ENCODE measurements around the gene DIS3L. TPM values are rescaled to one million over a fixed set of nuclear protein-coding genes. Genes with fewer than 3 reads are reported as not detected.

DIS3L gene
- total and polyA plus RNA-seq, 2 of the 13 experiments (the other 11 are each of a cell fraction or from before 2014, with no cell fraction given): 21.0 to 50.5 TPM

DNA sequence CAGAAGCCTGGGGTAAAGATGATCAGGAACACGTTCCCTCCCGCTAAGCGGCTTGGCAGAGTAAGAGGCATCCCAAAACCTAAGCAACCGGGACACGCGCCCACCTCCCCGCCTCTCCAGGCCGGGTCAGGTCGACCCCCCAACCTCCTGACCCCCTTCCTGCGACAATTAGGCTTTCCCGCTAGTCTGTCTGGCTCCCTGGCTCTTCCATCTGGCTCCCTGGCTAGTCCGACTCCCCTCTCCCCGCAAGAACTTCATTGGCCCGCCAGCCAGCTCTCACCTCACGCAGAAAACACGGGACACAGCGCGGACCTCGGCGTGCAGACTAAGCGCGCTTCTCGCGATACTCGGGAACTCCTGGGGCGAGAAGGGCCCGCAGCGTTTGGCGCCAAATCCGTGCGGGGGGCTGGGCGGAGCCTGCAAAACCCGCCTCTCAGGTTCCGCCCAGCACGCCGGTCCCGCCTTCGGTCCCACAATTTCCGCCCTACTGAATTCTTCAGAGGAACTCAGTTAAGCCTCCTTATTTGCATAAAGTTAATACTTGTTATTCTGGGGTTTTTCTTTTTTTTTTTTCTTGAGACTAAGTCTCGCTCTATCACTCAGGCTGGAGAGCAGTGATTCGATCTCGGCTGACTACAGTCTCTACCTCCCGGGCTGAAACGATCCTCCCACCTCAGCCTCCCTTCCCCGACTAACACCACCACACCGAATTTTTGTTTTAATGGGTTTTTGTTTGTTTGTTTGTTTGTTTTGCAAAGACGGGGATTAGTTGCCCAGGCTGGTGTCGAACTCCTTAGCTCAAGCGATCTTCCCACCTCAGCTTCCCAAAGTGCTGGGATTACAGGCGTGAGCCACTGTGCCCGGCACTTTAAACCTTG lies 63.2 kb downstream of the DIS3L start, which contains the start of gene TIPIN (continued):
- TF ChIP-seq ZNF772 (CRISPR knock-in tag; IDR thresholded peaks at IDR 0.05) (peak; percentile 78; the same call in 1 of the 2 replicates), ZNF788 (CRISPR knock-in tag; IDR thresholded peaks at IDR 0.05; ENCODE audit: borderline replicate concordance) (peak; percentile 79; the same call in 1 of the 2 replicates), HNRNPH1 (optimal IDR thresholded peaks at IDR 0.05; ENCODE audit: low read depth, low read length) (no peak), NFE2L2 (IDR thresholded peaks at IDR 0.05; ENCODE audit: low read length) (no peak), REXO4 (CRISPR knock-in tag; IDR thresholded peaks at IDR 0.05; ENCODE audit: borderline replicate concordance) (no peak), ZNF749 (CRISPR knock-in tag; IDR thresholded peaks at IDR 0.05; ENCODE audit: borderline replicate concordance) (peak; percentile 74; the same call in 1 of the 2 replicates), IRF2 (CRISPR knock-in tag; IDR thresholded peaks at IDR 0.05) (peak; percentile 69; the same call in 1 of the 2 replicates), SMAD9 (CRISPR knock-in tag; IDR thresholded peaks at IDR 0.05) (no peak)
- TF ChIP-seq, protein P1, sequence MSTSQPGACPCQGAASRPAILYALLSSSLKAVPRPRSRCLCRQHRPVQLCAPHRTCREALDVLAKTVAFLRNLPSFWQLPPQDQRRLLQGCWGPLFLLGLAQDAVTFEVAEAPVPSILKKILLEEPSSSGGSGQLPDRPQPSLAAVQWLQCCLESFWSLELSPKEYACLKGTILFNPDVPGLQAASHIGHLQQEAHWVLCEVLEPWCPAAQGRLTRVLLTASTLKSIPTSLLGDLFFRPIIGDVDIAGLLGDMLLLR (CRISPR knock-in tag; IDR thresholded peaks at IDR 0.05): no peak
- TF ChIP-seq, protein P2, sequence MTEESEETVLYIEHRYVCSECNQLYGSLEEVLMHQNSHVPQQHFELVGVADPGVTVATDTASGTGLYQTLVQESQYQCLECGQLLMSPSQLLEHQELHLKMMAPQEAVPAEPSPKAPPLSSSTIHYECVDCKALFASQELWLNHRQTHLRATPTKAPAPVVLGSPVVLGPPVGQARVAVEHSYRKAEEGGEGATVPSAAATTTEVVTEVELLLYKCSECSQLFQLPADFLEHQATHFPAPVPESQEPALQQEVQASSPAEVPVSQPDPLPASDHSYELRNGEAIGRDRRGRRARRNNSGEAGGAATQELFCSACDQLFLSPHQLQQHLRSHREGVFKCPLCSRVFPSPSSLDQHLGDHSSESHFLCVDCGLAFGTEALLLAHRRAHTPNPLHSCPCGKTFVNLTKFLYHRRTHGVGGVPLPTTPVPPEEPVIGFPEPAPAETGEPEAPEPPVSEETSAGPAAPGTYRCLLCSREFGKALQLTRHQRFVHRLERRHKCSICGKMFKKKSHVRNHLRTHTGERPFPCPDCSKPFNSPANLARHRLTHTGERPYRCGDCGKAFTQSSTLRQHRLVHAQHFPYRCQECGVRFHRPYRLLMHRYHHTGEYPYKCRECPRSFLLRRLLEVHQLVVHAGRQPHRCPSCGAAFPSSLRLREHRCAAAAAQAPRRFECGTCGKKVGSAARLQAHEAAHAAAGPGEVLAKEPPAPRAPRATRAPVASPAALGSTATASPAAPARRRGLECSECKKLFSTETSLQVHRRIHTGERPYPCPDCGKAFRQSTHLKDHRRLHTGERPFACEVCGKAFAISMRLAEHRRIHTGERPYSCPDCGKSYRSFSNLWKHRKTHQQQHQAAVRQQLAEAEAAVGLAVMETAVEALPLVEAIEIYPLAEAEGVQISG (CRISPR knock-in tag; IDR thresholded peaks at IDR 0.05): peak; percentile 71
- TF ChIP-seq, protein P3, sequence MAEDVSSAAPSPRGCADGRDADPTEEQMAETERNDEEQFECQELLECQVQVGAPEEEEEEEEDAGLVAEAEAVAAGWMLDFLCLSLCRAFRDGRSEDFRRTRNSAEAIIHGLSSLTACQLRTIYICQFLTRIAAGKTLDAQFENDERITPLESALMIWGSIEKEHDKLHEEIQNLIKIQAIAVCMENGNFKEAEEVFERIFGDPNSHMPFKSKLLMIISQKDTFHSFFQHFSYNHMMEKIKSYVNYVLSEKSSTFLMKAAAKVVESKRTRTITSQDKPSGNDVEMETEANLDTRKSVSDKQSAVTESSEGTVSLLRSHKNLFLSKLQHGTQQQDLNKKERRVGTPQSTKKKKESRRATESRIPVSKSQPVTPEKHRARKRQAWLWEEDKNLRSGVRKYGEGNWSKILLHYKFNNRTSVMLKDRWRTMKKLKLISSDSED (CRISPR knock-in tag; IDR thresholded peaks at IDR 0.05): no peak
- TF ChIP-seq, protein P4, sequence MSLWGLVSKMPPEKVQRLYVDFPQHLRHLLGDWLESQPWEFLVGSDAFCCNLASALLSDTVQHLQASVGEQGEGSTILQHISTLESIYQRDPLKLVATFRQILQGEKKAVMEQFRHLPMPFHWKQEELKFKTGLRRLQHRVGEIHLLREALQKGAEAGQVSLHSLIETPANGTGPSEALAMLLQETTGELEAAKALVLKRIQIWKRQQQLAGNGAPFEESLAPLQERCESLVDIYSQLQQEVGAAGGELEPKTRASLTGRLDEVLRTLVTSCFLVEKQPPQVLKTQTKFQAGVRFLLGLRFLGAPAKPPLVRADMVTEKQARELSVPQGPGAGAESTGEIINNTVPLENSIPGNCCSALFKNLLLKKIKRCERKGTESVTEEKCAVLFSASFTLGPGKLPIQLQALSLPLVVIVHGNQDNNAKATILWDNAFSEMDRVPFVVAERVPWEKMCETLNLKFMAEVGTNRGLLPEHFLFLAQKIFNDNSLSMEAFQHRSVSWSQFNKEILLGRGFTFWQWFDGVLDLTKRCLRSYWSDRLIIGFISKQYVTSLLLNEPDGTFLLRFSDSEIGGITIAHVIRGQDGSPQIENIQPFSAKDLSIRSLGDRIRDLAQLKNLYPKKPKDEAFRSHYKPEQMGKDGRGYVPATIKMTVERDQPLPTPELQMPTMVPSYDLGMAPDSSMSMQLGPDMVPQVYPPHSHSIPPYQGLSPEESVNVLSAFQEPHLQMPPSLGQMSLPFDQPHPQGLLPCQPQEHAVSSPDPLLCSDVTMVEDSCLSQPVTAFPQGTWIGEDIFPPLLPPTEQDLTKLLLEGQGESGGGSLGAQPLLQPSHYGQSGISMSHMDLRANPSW (CRISPR knock-in tag; IDR thresholded peaks at IDR 0.05; ENCODE audit: borderline replicate concordance): no peak
- TF ChIP-seq, protein P5, sequence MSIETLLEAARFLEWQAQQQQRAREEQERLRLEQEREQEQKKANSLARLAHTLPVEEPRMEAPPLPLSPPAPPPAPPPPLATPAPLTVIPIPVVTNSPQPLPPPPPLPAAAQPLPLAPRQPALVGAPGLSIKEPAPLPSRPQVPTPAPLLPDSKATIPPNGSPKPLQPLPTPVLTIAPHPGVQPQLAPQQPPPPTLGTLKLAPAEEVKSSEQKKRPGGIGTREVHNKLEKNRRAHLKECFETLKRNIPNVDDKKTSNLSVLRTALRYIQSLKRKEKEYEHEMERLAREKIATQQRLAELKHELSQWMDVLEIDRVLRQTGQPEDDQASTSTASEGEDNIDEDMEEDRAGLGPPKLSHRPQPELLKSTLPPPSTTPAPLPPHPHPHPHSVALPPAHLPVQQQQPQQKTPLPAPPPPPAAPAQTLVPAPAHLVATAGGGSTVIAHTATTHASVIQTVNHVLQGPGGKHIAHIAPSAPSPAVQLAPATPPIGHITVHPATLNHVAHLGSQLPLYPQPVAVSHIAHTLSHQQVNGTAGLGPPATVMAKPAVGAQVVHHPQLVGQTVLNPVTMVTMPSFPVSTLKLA (IDR thresholded peaks at IDR 0.05): peak; percentile 24; the same call in 1 of the 2 replicates
- TF ChIP-seq, protein P6, sequence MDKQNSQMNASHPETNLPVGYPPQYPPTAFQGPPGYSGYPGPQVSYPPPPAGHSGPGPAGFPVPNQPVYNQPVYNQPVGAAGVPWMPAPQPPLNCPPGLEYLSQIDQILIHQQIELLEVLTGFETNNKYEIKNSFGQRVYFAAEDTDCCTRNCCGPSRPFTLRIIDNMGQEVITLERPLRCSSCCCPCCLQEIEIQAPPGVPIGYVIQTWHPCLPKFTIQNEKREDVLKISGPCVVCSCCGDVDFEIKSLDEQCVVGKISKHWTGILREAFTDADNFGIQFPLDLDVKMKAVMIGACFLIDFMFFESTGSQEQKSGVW (CRISPR knock-in tag; IDR thresholded peaks at IDR 0.05; ENCODE audit: borderline replicate concordance): no peak
- TF ChIP-seq, protein P7, sequence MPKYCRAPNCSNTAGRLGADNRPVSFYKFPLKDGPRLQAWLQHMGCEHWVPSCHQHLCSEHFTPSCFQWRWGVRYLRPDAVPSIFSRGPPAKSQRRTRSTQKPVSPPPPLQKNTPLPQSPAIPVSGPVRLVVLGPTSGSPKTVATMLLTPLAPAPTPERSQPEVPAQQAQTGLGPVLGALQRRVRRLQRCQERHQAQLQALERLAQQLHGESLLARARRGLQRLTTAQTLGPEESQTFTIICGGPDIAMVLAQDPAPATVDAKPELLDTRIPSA (CRISPR knock-in tag; IDR thresholded peaks at IDR 0.05; ENCODE audit: borderline replicate concordance): no peak; the same call in 1 of the 2 replicates

Measured in HepG2 (cell line).